HG03457 (cell line): ENCODE measurements around the gene TSPO2.
"Not testable (repeated sequence)": the region's sequence is repeated elsewhere in the genome, so short reads cannot be mapped to it uniquely, and the experiment has no call there.

ENCODE experiments used
- ATAC-seq: cut with Tn5 transposase; IDR thresholded peaks from one replicate; pipeline ENCODE4 v1.9.1; 2021; ENCODE audit warnings: moderate number of reproducible peaks; ENCODE audit not compliant: unreplicated experiment

Gene TSPO2

GRCh38 chr6:41042226-41043055 is at the start of gene TSPO2:
TSS of gene TSPO2 (plus strand) at chr6:41042467. CDS start at chr6:41042986, 519 bp downstream.
- no peak for ATAC-seq

- ATAC-seq: no peak
These were observed 49.5 kb upstream of the TSPO2 start for GRCh38 chr6:40992746-40993145.

DNA sequence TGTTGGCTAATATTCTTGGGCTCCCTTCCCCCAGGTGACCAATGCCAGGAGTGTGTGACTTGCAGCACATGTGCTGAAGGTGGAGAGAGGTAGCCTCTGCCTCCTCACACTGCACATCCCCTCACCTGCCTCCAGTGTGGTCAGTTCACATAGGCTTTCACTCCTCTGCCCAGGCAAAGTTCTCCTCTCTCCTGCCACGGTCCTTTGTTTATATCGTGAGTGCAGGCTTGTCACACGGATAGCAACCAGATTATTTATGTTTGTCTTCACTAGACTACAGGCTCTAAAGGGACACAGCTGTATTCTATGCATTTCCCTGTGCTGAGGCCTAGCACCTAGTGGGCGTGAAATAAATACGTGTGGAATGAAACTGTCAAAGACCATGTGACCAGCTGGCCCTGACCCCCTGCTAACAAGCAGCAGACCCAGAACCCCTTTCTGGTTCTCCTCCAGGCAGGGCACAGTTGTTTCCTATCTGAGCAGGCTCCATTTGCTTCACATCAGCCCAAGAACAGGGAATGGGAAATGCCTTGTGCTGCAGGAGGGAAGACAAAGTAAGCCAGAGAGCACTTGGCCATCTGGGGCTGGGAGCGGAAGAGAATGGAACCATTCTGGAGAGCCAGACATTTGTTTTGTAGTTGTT is 45.6 kb upstream of the TSPO2 start:
- ATAC-seq: no peak

DNA sequence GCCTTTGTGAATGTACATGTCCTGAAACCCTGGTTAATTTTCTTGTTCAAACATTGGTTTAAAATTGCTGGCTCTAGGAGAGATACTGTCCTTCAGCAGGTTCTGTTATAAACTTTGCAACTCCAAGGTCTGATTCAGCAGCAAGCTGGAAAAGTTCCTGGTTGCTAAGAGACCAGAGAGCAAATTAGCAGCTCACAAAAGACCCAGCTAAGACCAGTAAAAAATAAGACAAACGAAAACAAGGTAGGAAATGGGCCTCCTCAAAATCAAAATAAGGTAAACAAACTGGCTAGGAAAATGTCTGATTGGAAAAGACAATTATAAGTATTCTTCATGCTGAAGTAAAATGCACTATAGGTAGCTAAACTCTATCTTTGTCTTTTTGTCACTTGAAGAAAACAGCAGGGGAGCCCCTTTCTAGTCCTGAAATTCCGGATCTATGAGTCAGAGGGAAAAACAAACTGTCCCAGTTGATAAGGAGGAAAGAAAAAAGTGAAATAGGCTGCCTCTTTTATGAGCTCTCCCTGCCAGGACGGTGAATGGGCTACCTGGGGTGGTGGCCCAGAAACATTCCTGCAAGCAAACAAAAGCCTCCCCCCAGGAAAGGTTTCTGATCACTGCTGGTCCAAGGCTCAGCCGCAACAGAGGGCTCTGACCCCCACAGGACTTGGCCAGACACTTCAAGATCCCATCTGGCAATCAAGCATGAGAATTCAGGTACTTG is 44.9 kb upstream of the TSPO2 start:
- ATAC-seq: no peak

DNA sequence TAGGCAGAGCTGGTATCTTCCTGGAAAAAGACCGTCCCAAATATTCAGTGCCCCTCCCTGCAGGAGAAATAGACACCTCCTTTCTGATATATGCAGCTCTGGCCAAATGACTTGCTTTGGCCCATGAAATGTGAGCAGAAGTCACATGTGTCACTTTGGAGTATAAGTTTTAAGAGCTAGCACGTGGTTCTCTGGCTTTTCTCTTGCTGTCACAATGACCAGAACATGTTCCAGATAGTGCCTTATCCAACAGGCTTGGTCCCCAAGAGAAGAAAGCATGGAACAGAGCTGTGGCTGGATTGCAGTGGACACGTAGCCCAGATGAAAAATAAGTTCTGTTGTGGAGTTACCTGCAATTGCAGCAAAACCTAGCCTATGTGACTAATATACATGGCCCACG is 43.6 kb upstream of the TSPO2 start:
- ATAC-seq: no peak

DNA sequence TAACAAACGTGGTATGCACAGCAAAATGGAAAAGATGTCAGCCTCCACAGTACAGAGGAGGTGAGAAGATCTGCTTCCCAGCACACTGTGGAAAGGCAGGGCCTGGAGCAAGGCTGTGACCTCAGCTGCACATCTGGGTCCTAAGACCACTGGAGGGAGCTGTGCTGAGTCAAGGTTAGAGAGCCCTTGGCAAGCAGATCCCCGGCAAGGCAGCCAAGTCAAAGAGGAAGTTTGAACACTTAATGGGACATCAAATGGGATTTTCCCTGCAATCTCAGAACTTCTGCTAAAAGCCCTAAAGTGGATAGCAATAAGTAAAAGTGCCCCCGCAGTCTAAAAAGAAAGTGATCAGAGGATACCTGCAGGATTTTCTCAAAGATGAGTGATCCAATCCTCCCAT is 42.7 kb upstream of the TSPO2 start:
- ATAC-seq: no peak

DNA sequence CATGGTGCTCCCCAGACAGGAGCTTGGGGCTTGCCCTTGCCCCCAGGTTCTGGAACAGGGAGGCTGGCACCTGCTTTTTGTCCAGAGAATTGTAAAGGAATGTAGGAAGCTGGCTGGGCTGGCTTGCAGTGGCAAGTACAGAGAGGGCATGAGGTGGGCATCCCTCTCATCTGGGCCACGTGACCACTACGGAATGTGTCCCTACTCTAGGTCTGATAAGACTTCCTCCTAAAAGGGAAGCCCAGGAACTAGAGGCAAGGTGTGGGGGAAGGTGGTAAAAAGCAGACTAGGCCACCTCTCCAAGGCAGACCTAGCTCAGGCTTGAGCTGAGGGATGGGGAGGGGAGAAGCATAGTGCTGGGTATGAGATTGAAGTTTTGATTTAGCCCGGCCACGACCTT is 42.0 kb upstream of the TSPO2 start:
- no peak for ATAC-seq

- no peak for ATAC-seq
These were observed 40.1 kb upstream of the TSPO2 start for GRCh38 chr6:41002168-41002567.

DNA sequence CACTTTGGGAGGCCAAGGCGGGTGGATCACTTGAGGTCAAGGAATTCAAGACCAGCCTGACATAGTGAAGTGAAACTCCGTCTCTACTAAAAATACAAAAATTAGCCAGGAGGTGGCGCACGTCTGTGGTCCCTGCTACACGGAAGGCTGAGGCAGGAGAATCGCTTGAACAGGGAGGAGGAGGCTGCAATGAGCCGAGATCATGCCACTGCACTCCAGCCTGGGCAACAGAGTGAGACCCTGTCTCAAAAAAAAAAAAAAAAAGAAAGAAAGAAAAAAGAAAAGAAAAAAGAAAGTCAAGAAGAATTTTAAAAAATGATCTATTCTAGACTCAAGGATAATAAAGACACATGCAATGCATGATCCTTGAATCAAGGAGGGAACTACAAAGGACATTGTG is 36.0 kb upstream of the TSPO2 start:
- not testable (repeated sequence) for ATAC-seq

DNA sequence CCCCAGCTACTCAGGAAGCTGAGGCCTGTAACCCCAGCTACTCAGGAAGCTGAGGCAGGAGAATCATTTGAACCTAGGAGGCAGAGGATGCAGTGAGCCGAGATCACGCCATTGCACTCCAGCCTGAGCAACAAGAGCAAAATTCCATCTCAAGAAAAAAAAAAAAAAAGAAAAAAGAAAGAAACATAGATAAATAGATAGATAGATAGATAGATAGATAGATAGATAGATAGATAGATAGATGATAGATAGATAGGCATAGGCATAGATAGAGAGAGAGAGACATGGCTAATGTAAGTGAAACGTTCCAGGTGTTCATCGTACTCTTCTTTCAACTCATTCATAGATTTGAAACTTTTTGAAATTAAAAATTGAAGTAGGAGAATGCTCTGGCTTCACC is 35.3 kb upstream of the TSPO2 start:
- not testable (repeated sequence) for ATAC-seq

GRCh38 chr6:41008011-41008410 is 34.3 kb upstream of the TSPO2 start:
- ATAC-seq: no peak

DNA sequence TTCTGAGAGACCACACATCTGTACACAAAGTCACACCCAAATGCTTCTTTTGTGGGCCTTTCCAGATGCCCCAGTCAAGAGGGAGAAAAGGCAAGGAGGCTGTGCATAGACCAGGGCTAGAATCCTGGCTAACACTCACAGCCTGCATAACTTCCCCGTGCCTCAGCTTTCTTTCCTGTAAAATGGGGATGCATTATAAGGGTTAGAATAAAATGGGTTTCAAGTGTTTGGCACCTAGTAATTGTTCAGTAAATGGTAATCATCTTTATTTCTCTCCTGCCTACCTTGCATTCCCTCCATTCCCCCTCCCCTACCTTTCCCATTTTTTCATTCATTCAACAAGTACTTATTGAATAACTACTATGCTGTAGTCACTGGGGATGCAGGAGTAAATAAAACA is 32.6 kb upstream of the TSPO2 start:
- ATAC-seq: no peak

DNA sequence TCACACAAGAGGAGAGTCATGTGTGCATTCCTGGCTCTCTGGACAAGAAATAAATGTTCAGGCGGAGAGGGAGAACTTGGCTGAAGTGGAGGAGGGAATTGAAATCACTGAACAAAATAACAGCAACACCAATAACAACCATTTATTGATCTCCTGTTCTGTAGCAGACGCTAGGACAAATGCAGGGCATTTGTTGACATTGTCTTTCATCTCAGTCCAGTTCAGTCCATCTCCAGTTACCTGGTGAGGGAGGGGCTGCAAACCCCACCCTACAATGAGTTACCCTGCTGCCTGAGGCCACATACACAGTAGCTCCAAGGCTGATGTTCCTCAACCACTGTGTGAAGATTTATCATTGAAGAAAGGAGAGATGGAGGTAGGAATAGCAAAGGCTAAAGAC is 30.6 kb upstream of the TSPO2 start:
- ATAC-seq: no peak

DNA sequence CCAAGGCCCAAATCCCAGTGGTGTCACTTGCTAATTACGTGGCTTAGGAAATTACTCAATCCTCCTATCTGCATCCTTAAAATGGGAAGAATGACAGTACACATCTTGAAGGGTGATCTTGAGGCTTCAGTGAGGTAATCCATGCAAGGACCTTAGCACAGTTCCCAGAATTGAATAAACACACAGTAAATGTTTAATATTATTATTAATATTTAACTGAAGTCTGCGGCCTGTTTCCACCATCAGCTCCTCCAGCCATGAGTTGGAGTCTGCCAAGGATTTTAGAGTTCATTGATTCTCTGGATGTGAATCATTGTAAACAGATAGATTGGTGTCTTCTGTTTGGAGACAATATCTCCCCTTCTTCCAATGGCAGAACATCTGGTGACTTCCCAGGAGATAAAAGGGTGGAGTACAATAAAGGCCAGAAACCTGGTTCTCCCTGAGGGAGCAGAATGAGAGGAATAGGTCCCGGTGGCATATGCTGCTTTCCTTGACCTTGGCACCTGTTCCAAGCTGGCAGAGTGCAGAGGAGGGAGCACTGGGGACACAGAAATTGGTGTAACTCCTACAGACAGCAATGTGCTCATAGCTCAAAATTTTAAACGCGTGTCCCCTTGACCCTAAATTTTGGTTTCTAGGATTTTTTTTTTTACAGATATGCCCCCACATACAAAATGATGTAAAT is 28.7 kb upstream of the TSPO2 start:
- no peak for ATAC-seq

DNA sequence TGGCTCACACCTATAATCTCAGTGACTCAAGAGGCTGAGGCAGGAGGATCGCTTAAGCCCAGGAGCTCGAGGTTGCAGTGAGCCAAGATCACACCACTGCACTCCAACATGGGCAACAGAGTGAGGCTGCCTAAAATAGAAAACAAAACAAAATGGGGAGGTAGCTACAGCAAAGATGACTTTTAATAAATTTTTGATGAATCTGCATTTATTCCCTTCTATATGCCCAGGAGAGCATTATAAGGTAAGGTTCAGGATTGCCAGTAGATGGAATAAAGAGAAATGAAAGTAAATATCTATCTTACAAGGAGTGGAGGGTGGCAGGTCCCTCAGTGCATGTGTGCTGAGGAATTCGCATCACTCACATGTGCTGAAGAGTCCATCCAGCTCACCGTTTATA is 27.5 kb upstream of the TSPO2 start:
- ATAC-seq: no peak

- ATAC-seq: not testable (repeated sequence)
These were observed 26.4 kb upstream of the TSPO2 start for GRCh38 chr6:41015860-41016259.

DNA sequence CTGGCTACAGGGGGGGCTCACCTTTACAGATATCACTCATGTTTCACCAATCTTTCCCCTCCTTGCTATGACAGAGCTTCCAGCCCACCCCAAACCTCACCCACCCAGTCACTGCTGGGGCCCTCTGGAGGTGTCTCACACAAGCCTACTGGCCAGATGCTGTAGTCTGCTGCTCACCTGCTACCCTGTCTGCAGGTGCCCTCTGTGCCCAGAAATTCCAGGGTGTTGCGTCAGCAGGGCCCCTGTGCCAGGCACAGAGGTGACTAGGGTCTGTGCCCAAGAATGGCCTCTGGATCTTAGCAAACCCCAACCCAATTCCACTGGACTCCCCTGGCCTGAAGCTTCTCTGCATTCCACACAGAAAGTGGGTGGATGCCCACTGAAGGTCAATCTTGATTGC is 24.6 kb upstream of the TSPO2 start:
- ATAC-seq: no peak

DNA sequence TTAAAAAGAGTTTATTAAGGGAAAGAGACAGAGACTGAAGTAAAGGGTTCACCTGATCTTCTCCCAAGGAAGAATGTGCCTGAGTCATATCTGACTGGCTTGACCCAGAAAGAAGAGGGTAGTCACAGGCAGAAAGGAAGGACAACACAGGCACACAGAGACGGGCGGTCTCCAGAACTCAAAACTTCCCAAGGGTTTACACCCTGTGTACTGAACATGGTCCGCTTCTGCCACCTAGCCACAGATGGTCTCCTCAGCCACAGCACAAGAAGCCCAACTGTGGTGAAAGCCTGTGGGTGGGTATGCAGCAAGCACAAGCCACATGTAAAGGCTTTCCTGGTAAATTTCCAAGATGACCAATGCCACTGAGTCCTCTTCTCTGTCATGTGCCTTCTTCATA is 20.4 kb upstream of the TSPO2 start:
- ATAC-seq: no peak

DNA sequence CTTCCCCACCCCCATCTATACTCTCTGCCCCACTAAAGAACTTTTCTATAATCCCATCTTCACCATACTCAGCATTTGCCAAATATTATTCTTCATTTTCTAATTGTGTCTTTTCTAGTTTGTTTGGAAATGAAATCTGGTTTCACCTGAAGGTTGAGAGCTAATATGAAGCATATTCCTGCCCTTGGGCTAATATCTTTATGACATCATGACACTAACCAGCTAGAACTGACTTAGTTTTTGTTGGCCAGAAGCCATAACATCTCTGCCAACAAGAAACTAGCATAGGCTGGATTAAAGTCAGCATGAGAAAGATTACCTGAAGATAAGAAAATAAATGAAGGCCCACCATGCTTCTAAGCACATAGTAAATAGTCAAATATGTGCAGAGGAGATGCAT is 20.0 kb upstream of the TSPO2 start:
- no peak for ATAC-seq

- no peak for ATAC-seq
These were observed 19.2 kb upstream of the TSPO2 start for GRCh38 chr6:41023114-41023513.

DNA sequence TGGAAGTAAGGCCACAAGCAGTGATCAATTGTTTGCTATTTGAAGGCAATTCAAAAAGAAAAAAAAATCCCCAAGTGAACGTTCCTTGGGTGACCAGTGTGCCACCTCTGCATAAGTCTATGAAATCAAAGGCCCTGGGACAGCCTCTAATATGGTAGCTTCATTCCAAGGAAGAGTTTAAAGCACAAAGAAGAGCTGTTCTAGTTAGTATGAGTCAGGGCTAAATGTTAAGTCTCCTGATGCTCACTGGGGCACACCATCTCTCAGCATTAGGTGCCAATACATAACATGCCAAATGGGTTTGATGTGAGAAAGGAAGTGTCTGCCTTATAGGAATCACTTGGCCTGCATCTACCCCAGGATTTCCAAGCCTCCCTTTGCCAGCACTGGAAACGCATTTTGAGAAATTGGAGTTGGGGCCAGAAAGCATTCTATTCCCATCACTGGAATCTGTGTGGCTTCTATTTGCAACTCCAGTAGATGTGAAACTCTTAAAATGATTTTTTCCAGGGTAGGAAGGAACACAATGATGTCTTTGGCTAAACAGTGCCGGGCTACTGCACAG is 16.2 kb upstream of the TSPO2 start:
- no peak for ATAC-seq
